Measurements from ENCODE around the gene SPDYE2B.
"Not testable (repeated sequence)": the region's sequence is repeated elsewhere in the genome, so short reads cannot be mapped to it uniquely, and the experiment has no call there.

DNA sequence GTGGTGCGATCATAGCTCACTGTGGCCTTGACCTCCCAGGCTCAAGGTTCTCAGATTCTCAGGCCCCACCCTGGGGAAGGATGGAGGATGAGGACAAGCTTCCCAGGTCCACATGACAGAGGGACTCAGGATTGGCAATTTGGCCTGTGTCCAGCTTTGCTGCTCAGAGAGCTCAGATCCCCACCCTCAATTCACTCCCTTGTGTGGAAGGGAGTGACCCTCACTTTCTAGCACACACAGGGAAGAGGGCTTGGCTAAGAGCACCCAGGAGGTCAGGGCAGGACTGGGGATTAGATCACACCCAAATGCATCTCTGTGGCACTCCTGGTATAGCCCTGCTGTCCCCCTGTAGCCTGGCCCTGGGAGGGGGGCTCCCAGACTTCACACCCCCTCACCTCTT, 6.7 kb upstream of the SPDYE2B start:
- TF ChIP-seq, protein P1, sequence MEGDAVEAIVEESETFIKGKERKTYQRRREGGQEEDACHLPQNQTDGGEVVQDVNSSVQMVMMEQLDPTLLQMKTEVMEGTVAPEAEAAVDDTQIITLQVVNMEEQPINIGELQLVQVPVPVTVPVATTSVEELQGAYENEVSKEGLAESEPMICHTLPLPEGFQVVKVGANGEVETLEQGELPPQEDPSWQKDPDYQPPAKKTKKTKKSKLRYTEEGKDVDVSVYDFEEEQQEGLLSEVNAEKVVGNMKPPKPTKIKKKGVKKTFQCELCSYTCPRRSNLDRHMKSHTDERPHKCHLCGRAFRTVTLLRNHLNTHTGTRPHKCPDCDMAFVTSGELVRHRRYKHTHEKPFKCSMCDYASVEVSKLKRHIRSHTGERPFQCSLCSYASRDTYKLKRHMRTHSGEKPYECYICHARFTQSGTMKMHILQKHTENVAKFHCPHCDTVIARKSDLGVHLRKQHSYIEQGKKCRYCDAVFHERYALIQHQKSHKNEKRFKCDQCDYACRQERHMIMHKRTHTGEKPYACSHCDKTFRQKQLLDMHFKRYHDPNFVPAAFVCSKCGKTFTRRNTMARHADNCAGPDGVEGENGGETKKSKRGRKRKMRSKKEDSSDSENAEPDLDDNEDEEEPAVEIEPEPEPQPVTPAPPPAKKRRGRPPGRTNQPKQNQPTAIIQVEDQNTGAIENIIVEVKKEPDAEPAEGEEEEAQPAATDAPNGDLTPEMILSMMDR (IDR thresholded peaks at IDR 0.05; ENCODE audit: insufficient read depth, low read depth, low read length): not testable (repeated sequence)
- TF ChIP-seq EZH2 (IDR thresholded peaks at IDR 0.05; ENCODE audit: insufficient read depth, low read length): not testable (repeated sequence)

Data from astrocyte (in vitro differentiated cells and primary cell).